BJ (cell line): ENCODE data around the gene BAG5. TPM values are rescaled to one million over a fixed set of nuclear protein-coding genes. Genes with fewer than 3 reads are reported as not detected.

Source experiments
- CTCF ChIA-PET: fragments of 350-600 bp; formaldehyde crosslinking; extraction: SDS; loops from one replicate; lab custom pipeline; 2021; ENCODE audit warnings: antibody characterized with exemption, inconsistent platforms; lab: Yijun Ruan, JAX
- POLR2A ChIA-PET: fragments of 300-600 bp; sonication (Branson Sonifier 250); formaldehyde crosslinking; extraction: SDS; loops from one replicate; lab custom pipeline; 2021; ENCODE audit warnings: antibody characterized with exemption; lab: Charles Lee
- DNase-seq: peaks from one replicate; pipeline ENCODE4 v3.0.0-alpha.2; 2011; ENCODE audit warnings: low read depth
- H3K27me3 ChIP-seq: 2 replicates; pipeline ENCODE4 v1.6.0; 2011; ENCODE audit warnings: low read length; ENCODE audit not compliant: control insufficient read depth, insufficient read depth
- H3K36me3 ChIP-seq: 2 replicates; pipeline ENCODE4 v1.5.1; 2011; ENCODE audit warnings: low read length; ENCODE audit not compliant: control insufficient read depth, insufficient read depth
- H3K4me3 ChIP-seq: 2 replicates; pipeline ENCODE4 v1.5.1; 2011; ENCODE audit warnings: low read depth, mild to moderate bottlenecking, control low read depth, low read length
- polyA plus RNA-seq: library from polyadenylated mRNA; depleted of rRNA; stranded (reverse); fragments of >200 nt; gene quantifications from 2 replicates; pipeline ENCODE4 v1.2.3, GENCODE V29; 2011
- TF ChIP-seq, protein P1 (sequence below): IDR thresholded peaks from 2 replicates; pipeline ENCODE4 v1.5.1; 2011; ENCODE audit warnings: low read depth, mild to moderate bottlenecking, control low read depth, inconsistent platforms, low read length, moderate library complexity; ENCODE audit not compliant: insufficient read depth

BAG5 gene
- polyA plus RNA-seq, 1 experiment: 4.9 TPM

DNA sequence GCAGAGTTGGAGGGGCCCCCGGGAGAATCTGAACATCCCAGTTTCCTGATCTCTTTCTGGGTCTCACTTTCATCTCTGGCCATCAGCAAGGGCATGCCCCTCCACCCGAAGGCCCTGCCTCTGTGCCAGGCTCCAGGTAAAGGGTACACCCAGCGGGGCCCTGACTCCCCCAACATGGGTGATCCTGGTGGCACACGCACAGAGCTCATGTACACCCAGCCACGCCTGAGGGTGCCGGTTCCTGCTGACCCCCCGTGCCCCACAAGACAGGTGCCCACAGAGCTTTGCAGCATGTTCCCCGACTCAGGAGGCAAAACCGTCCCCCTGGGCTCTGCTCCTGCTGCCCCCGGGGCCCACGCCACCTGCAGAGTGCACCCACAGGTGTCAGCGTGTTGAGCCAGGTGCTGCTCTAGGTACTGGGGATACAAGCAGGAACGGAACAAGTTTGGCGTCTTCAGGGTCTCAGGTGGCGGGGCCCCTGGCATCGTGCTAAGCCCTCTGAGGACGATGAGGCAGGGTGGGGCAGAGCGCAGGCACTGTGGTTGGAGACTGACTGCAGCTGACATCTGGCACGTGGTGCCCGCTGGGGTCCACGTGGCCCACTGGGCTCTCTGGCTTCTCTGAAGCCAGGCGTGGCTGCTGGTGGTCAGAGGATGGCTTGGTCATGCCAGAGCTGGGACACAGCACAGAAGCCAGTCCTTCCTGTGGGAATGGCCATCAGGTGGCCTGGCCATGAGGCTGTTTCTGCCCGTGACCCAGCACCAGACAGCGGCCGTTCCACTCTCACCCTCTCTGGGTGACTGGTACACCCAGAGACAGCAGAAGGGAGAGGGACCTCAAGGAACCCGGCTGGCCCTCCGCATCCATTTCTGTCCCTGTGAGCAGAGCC lies 13.8 kb downstream of the BAG5 start:
- ChIA-PET CTCF (interaction anchor here (1.9 to 15.2 kb wide), 3 partner anchors 8 to 47 kb away, joined by 14 to 228 read pairs (median 92); partner anchors contain the start of gene CKB), POLR2A (no interaction called here)
- no peak for DNase-seq
- H3K4me3 ChIP-seq: no peak overlapping the region
- H3K36me3 ChIP-seq: no peaks in the 10 kb centered on the region
- TF ChIP-seq, protein P1, sequence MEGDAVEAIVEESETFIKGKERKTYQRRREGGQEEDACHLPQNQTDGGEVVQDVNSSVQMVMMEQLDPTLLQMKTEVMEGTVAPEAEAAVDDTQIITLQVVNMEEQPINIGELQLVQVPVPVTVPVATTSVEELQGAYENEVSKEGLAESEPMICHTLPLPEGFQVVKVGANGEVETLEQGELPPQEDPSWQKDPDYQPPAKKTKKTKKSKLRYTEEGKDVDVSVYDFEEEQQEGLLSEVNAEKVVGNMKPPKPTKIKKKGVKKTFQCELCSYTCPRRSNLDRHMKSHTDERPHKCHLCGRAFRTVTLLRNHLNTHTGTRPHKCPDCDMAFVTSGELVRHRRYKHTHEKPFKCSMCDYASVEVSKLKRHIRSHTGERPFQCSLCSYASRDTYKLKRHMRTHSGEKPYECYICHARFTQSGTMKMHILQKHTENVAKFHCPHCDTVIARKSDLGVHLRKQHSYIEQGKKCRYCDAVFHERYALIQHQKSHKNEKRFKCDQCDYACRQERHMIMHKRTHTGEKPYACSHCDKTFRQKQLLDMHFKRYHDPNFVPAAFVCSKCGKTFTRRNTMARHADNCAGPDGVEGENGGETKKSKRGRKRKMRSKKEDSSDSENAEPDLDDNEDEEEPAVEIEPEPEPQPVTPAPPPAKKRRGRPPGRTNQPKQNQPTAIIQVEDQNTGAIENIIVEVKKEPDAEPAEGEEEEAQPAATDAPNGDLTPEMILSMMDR: no peak
- no peaks in the 10 kb centered on the region for H3K27me3 ChIP-seq

DNA sequence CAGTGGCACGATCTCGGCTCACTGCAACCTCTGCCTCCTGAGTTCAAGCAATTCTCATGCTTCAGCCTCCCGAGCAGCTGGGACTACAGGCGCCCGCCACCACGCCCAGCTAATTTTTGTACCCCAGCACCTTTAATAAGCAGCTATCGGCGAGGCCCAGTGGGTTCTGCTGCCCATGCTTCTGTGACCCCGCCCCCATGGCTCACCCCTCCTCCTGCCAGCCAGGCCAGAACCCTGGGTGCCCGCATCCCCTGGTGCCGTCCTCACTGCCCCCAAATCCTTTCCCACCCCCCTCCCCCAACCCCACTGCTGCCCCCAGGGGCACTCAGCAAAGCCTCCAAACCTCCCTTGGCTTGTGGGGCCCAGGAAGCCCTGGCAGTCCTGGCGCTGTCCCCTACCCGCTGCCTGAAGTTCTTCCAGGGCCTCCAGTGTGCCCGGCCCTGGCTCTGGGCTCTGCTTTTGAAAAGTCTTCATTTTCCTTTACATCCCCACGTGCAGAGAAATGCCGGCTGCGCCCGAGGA lies 14.5 kb downstream of the BAG5 start:
- POLR2A ChIA-PET: no interaction called here
- CTCF ChIA-PET: interaction anchor here (1.6 to 15.2 kb wide), 4 partner anchors 9 to 47 kb away, joined by 8 to 228 read pairs (median 53); partner anchors contain the start of gene CKB

DNA sequence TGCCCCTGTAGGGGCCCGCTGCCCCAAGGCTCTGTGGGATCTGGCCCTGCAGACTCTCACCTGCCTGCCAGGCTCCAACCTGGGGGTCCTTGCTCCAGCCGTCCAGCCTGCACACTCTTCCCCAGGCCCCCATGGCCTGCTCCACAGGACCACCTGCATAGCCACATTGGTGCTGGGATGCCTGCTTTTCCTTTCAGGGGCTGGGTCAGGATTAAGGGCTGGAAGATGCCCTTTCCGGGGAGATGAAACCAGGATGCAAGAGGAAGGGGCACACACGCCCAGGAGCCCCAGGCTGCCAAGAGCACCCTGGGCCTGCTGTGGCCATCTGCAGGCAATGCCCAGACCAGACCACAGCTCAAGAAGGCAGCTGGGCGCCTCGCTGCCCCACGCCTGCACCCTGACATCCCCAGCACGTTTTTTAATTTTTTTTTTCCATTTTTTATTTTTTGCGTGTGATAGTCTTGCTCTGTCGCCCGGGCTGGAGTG lies 15.0 kb downstream of the BAG5 start:
- Histone ChIP-seq H3K27me3 (no peaks in the 10 kb centered on the region), H3K36me3 (no peaks in the 10 kb centered on the region), H3K4me3 (no peak overlapping the region)
- TF ChIP-seq, protein P1: no peak
- ChIA-PET CTCF (interaction anchor here (0.5 to 15.2 kb wide), 14 partner anchors 9 to 117 kb away, joined by 3 to 228 read pairs (median 6); partner anchors contain the start of genes CKB and TRMT61A), POLR2A (no interaction called here)
- no peak for DNase-seq

More for the DNA sequence above, 14.5 kb downstream of the BAG5 start:
- Histone ChIP-seq H3K27me3 (no peaks in the 10 kb centered on the region), H3K36me3 (no peaks in the 10 kb centered on the region), H3K4me3 (no peak overlapping the region)
- DNase-seq: no peak
- TF ChIP-seq, protein P1: no peak

DNA sequence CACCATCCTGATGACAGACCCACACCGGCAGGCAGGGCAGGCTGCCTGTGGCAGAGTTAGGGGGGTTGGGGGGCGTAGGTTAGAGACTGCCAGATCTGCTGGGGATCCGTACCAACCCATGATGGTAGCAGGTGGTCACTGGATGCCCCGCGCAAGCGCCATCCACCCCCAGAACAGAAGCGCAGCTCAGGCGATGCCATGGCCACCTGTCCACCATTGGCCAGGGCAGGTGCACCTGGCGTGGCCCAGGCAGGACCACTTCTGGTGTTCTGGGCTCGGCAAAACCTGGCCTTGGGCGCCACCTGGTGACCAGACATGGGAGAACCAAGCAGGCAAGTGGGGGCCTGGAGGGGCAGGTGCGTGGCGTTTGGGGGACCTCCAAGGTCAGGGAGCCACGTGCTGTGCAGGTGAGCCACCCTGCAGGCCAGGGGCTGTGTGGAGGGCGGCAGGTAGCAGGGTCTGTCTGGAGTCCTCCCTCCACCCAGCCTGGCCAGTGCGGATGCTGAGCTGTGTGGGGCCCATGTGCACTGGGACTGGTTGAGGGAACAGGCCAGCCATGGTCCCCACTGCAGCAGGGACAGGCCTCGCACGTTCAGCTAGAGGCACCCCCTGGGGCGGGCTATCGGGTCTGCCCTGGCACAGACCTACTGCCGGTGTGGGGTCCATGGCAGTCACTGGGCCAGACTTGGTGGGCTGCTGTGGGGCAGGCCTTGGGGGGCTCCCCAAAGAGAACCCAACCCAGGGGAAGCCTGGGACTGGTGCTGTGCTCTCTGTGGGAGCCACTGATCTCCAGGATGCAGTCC lies 15.6 kb downstream of the BAG5 start:
- no peaks in the 10 kb centered on the region for H3K36me3 ChIP-seq
- TF ChIP-seq, protein P1: peak; percentile 88
- CTCF ChIA-PET: interaction anchor here (0.5 to 15.2 kb wide), 14 partner anchors 8 to 118 kb away, joined by 3 to 228 read pairs (median 6); partner anchors contain the start of genes CKB and TRMT61A
- no peak for DNase-seq
- H3K27me3 ChIP-seq: no peaks in the 10 kb centered on the region
- H3K4me3 ChIP-seq: no peak overlapping the region
- POLR2A ChIA-PET: no interaction called here
